Esophagus muscularis mucosa (tissue), 3 donors: ENCODE measurements around the gene CCNJ.

Source experiments
- POLR2A ChIP-seq: fragments of 450-650 bp; IDR thresholded peaks from one replicate; pipeline ENCODE4 v1.6.1; 2017; ENCODE audit warnings: antibody characterized with exemption, moderate library complexity, mild to moderate bottlenecking, low read depth
- TF ChIP-seq, protein P1 (sequence below), 3 experiments: fragments of 200-600 bp in 2 of 3; fragments of 450-650 bp in 1 of 3; sonication (generic) in 2 of 3; IDR thresholded peaks; one replicate each; pipeline ENCODE4 v1.5.1; 2017 to 2019; ENCODE audit warnings: antibody characterized with exemption in 3 of 3, mild to moderate bottlenecking in 2 of 3, moderate library complexity in 1 of 3

- TF ChIP-seq, protein P1, sequence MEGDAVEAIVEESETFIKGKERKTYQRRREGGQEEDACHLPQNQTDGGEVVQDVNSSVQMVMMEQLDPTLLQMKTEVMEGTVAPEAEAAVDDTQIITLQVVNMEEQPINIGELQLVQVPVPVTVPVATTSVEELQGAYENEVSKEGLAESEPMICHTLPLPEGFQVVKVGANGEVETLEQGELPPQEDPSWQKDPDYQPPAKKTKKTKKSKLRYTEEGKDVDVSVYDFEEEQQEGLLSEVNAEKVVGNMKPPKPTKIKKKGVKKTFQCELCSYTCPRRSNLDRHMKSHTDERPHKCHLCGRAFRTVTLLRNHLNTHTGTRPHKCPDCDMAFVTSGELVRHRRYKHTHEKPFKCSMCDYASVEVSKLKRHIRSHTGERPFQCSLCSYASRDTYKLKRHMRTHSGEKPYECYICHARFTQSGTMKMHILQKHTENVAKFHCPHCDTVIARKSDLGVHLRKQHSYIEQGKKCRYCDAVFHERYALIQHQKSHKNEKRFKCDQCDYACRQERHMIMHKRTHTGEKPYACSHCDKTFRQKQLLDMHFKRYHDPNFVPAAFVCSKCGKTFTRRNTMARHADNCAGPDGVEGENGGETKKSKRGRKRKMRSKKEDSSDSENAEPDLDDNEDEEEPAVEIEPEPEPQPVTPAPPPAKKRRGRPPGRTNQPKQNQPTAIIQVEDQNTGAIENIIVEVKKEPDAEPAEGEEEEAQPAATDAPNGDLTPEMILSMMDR (IDR thresholded peaks at IDR 0.05): no peak
- TF ChIP-seq POLR2A: no peak
Measured at GRCh38 chr10:96077156-96077555, 33.8 kb downstream of the CCNJ start.
